Ascending aorta (tissue), 2 donors: ENCODE results near the gene ITPKB. TPM values are rescaled to one million over a fixed set of nuclear protein-coding genes. Genes with fewer than 3 reads are reported as not detected.

ENCODE experiments used
- DNase-seq, 2 donors: peaks; one replicate each; pipeline ENCODE4 v3.0.0-alpha.2; 2019; ENCODE audit warnings: low spot score in 2 of 2
- H3K27ac ChIP-seq, 2 donors: fragments of 200-600 bp; sonication (generic); one replicate each; pipeline ENCODE4 v1.5.1; 2016 to 2017; ENCODE audit warnings: mild to moderate bottlenecking in 1 of 2
- H3K27me3 ChIP-seq: fragments of 200-600 bp; sonication (generic); one replicate; pipeline ENCODE4 v1.5.1; 2017
- H3K36me3 ChIP-seq, 2 donors: fragments of 200-600 bp; sonication (generic); one replicate each; pipeline ENCODE4 v1.5.1; 2016
- H3K4me1 ChIP-seq, 2 donors: fragments of 200-600 bp; sonication (generic); one replicate each; pipeline ENCODE4 v1.5.1; 2016 to 2017; ENCODE audit warnings: mild to moderate bottlenecking in 1 of 2
- H3K4me3 ChIP-seq, 2 donors: fragments of 200-600 bp; sonication (generic); one replicate each; pipeline ENCODE4 v1.5.1; 2016 to 2017; ENCODE audit warnings: mild to moderate bottlenecking in 1 of 2
- H3K9me3 ChIP-seq, 2 donors: fragments of 200-600 bp; sonication (generic); one replicate each; pipeline ENCODE4 v1.5.1; 2016
- intact Hi-C: fragments of 100-400 bp; cut with DNase I; formaldehyde crosslinking; loops from one replicate; pipeline ENCODE4 v1.15.1; 2023
- total RNA-seq: library from RNA; depleted of rRNA; stranded (reverse); fragments of >200 nt; gene quantifications from one replicate; pipeline ENCODE4 v1.1.0, GENCODE V29; 2016
- TF ChIP-seq, protein P1 (sequence below), 3 experiments: fragments of 200-600 bp in 2 of 3; fragments of 450-650 bp in 1 of 3; sonication (generic) in 2 of 3; IDR thresholded peaks; one replicate each; pipeline ENCODE4 v1.5.1; 2016 to 2019; ENCODE audit warnings: antibody characterized with exemption in 3 of 3, mild to moderate bottlenecking in 1 of 3, moderate library complexity in 1 of 3

Gene ITPKB
- total RNA-seq, 1 donor from 2014 or later = 27.5 TPM

DNA sequence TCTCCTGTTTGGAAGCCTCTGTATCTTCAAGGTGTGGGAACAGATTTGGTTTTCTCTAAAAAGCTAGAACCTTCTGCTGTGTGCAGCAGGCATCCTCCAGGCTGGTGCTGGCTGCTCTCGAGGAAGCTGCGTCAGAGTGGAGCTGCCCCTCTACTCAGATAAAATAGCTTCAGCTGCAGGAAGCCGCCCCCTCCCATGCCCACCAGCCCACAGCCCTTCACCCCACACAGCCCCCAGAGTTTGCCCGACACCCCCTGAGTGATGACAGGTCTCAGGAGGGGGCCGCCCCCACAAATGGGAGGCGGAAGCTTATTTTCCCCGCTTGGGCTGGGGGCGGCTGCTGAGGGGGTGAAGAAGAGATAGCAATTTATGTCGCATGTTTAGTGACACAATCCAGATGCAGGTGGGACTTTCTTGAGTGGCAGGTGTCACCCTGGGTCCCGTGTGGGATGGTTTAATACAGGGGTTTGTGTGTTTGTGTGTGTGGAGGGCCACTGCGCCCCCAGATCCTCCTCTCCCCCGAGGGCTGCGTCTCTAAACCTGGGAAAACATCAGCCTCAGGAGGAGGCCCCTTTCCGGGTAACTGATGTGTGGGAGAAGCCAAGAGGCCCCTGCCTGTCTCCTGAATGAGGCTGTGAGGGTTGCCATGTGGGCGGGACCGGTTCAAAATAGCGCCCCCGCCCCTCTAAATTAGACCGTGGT, 135.1 kb downstream of the ITPKB start:
- no peaks in the 10 kb centered on the region for H3K9me3 ChIP-seq
- peaks cover 4 to 15% of the 10 kb centered on the region in 2 donors for H3K4me1 ChIP-seq
- intact Hi-C loops = loop anchor here (10.0 kb wide), 1 partner anchor 189 kb away; no protein-coding TSS in a partner anchor
- DNase-seq = no peak
- no peaks in the 10 kb centered on the region for H3K27me3 ChIP-seq
- no peak overlapping the region for H3K4me3 ChIP-seq
- no peaks in the 10 kb centered on the region for H3K36me3 ChIP-seq
- TF ChIP-seq, protein P1, sequence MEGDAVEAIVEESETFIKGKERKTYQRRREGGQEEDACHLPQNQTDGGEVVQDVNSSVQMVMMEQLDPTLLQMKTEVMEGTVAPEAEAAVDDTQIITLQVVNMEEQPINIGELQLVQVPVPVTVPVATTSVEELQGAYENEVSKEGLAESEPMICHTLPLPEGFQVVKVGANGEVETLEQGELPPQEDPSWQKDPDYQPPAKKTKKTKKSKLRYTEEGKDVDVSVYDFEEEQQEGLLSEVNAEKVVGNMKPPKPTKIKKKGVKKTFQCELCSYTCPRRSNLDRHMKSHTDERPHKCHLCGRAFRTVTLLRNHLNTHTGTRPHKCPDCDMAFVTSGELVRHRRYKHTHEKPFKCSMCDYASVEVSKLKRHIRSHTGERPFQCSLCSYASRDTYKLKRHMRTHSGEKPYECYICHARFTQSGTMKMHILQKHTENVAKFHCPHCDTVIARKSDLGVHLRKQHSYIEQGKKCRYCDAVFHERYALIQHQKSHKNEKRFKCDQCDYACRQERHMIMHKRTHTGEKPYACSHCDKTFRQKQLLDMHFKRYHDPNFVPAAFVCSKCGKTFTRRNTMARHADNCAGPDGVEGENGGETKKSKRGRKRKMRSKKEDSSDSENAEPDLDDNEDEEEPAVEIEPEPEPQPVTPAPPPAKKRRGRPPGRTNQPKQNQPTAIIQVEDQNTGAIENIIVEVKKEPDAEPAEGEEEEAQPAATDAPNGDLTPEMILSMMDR (IDR thresholded peaks at IDR 0.05) = no peak
- H3K27ac ChIP-seq = peak overlapping the region in 1 of 2 donors; percentile 73

GRCh38 chr1:226603022-226603857, 135.8 kb downstream of the ITPKB start:
- intact Hi-C loops = loop anchor here (10.0 kb wide), 1 partner anchor 188 kb away; no protein-coding TSS in a partner anchor

GRCh38 chr1:226602186-226603021, 136.7 kb downstream of the ITPKB start:
- DNase-seq = peak in 1 of 2 donors; percentile 69
- H3K4me3 ChIP-seq = peak overlapping the region in 1 of 2 donors; percentile 2

More at GRCh38 chr1:226603022-226603857, 135.8 kb downstream of the ITPKB start:
- TF ChIP-seq, protein P1 (IDR thresholded peaks at IDR 0.05) = no peak
- DNase-seq = peak in 1 of 2 donors; percentile 81
- H3K4me3 ChIP-seq = peak overlapping the region in 1 of 2 donors; percentile 2
- no peaks in the 10 kb centered on the region for H3K36me3 ChIP-seq
- peak overlapping the region; percentile 14 to 73 for H3K27ac ChIP-seq
- peaks cover 4 to 15% of the 10 kb centered on the region in 2 donors for H3K4me1 ChIP-seq
- H3K9me3 ChIP-seq = no peaks in the 10 kb centered on the region
- no peaks in the 10 kb centered on the region for H3K27me3 ChIP-seq

DNA sequence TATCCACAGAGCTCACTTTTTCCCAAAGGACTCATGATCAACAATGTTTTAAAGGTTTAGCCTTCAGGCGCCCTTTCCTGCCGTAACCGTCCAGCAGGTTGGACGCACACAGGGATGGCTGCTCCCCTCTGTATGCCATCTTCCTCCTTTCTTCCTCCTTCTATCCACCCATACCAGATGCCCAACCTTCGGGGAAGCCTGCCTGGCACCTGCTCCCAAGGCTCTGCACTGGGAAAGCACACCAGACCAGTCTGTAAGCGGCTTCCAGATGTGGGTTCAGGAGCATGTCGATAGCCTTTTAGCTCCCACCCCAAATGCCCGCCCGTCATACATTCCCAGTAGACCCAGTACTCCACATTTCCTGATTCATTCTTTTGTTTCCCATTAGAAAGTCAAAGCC, 137.6 kb downstream of the ITPKB start:
- Histone ChIP-seq H3K27ac (no peak overlapping the region), H3K4me1 (peaks cover 4 to 15% of the 10 kb centered on the region in 2 donors)
- DNase-seq = no peak

More at GRCh38 chr1:226602186-226603021, 136.7 kb downstream of the ITPKB start:
- no peaks in the 10 kb centered on the region for H3K27me3 ChIP-seq
- TF ChIP-seq, protein P1 (IDR thresholded peaks at IDR 0.05) = no peak
- no peaks in the 10 kb centered on the region for H3K36me3 ChIP-seq
- H3K9me3 ChIP-seq = no peaks in the 10 kb centered on the region
- intact Hi-C loops = loop anchor here (10.0 kb wide), 1 partner anchor 188 kb away; no protein-coding TSS in a partner anchor
- peak overlapping the region; percentile 64 to 73 for H3K27ac ChIP-seq
- peaks cover 4 to 15% of the 10 kb centered on the region in 2 donors for H3K4me1 ChIP-seq

More for the DNA sequence above, 137.6 kb downstream of the ITPKB start:
- intact Hi-C loops = loop anchor here (10.0 kb wide), 1 partner anchor 187 kb away; no protein-coding TSS in a partner anchor
- no peak overlapping the region for H3K4me3 ChIP-seq
- H3K9me3 ChIP-seq = no peaks in the 10 kb centered on the region
- TF ChIP-seq, protein P1 (IDR thresholded peaks at IDR 0.05) = no peak
- no peaks in the 10 kb centered on the region for H3K36me3 ChIP-seq
- H3K27me3 ChIP-seq = no peaks in the 10 kb centered on the region
